ENCODE results near the gene CD59. TPM values are rescaled to one million over a fixed set of nuclear protein-coding genes. Genes with fewer than 3 reads are reported as not detected.
"Not testable (repeated sequence)": the region's sequence is repeated elsewhere in the genome, so short reads cannot be mapped to it uniquely, and the experiment has no call there.

The CD59 gene
- total RNA-seq, 1 experiment from 2014 or later: 15.2 TPM

GRCh38 chr11:33713151-33713855, 22.9 kb downstream of the CD59 start:
- DNase-seq: no peak
- peaks cover 10% of the 10 kb centered on the region for H3K36me3 ChIP-seq (replicated peaks; ENCODE audit: control insufficient read depth, insufficient read depth, low read length)
- no peaks in the 10 kb centered on the region for H3K27me3 ChIP-seq (ENCODE audit: control insufficient read depth, insufficient read depth, low read length)
- H3K4me3 ChIP-seq (ENCODE audit: insufficient read depth, low read depth, low read length): no peak overlapping the region

- no peak for DNase-seq
- Histone ChIP-seq H3K4me3 (ENCODE audit: insufficient read depth, low read depth, low read length) (no peak overlapping the region), H3K27me3 (ENCODE audit: control insufficient read depth, insufficient read depth, low read length) (no peaks in the 10 kb centered on the region), H3K36me3 (replicated peaks; ENCODE audit: control insufficient read depth, insufficient read depth, low read length) (peaks cover 10% of the 10 kb centered on the region)
Observed at GRCh38 chr11:33712436-33712835, 23.8 kb downstream of the CD59 start.

- no peak for DNase-seq
- Histone ChIP-seq H3K4me3 (ENCODE audit: insufficient read depth, low read depth, low read length) (no peak overlapping the region), H3K27me3 (ENCODE audit: control insufficient read depth, insufficient read depth, low read length) (no peaks in the 10 kb centered on the region), H3K36me3 (replicated peaks; ENCODE audit: control insufficient read depth, insufficient read depth, low read length) (peaks cover 10% of the 10 kb centered on the region)
Observed at GRCh38 chr11:33709466-33709865, 26.8 kb downstream of the CD59 start.

- Histone ChIP-seq H3K36me3 (replicated peaks; ENCODE audit: control insufficient read depth, insufficient read depth, low read length) (peaks cover 10% of the 10 kb centered on the region), H3K4me3 (ENCODE audit: insufficient read depth, low read depth, low read length) (no peak overlapping the region), H3K27me3 (ENCODE audit: control insufficient read depth, insufficient read depth, low read length) (no peaks in the 10 kb centered on the region)
- DNase-seq: no peak
Observed at GRCh38 chr11:33708985-33709384, 27.2 kb downstream of the CD59 start.

- H3K4me3 ChIP-seq (ENCODE audit: insufficient read depth, low read depth, low read length); H3K27me3 ChIP-seq (ENCODE audit: control insufficient read depth, insufficient read depth, low read length); DNase-seq; H3K36me3 ChIP-seq (replicated peaks; ENCODE audit: control insufficient read depth, insufficient read depth, low read length): not testable (repeated sequence)
Observed at GRCh38 chr11:33707831-33708230, 28.4 kb downstream of the CD59 start.

- DNase-seq: no peak
- Histone ChIP-seq H3K27me3 (ENCODE audit: control insufficient read depth, insufficient read depth, low read length) (no peaks in the 10 kb centered on the region), H3K4me3 (ENCODE audit: insufficient read depth, low read depth, low read length) (no peak overlapping the region), H3K36me3 (replicated peaks; ENCODE audit: control insufficient read depth, insufficient read depth, low read length) (peaks cover 9% of the 10 kb centered on the region)
Observed at GRCh38 chr11:33706966-33707365, 29.3 kb downstream of the CD59 start.

- Histone ChIP-seq H3K36me3 (replicated peaks; ENCODE audit: control insufficient read depth, insufficient read depth, low read length) (peaks cover 9% of the 10 kb centered on the region), H3K27me3 (ENCODE audit: control insufficient read depth, insufficient read depth, low read length) (no peaks in the 10 kb centered on the region), H3K4me3 (ENCODE audit: insufficient read depth, low read depth, low read length) (no peak overlapping the region)
- DNase-seq: no peak
Observed at GRCh38 chr11:33706546-33706945, 29.7 kb downstream of the CD59 start.

- no peak overlapping the region for H3K4me3 ChIP-seq (ENCODE audit: insufficient read depth, low read depth, low read length)
- H3K27me3 ChIP-seq (ENCODE audit: control insufficient read depth, insufficient read depth, low read length): peaks cover 6% of the 10 kb centered on the region; the same call in 1 of the 2 replicates
- H3K36me3 ChIP-seq (replicated peaks; ENCODE audit: control insufficient read depth, insufficient read depth, low read length): peaks cover 2% of the 10 kb centered on the region; the same call in 1 of the 2 replicates
- DNase-seq: no peak
Observed at GRCh38 chr11:33704240-33705002, 31.8 kb downstream of the CD59 start.

GRCh38 chr11:33703788-33704187, 32.4 kb downstream of the CD59 start:
- no peak for DNase-seq
- Histone ChIP-seq H3K4me3 (ENCODE audit: insufficient read depth, low read depth, low read length) (no peak overlapping the region), H3K27me3 (ENCODE audit: control insufficient read depth, insufficient read depth, low read length) (peaks cover 6% of the 10 kb centered on the region; the same call in 1 of the 2 replicates), H3K36me3 (replicated peaks; ENCODE audit: control insufficient read depth, insufficient read depth, low read length) (no peaks in the 10 kb centered on the region; the same call in 1 of the 2 replicates)

GRCh38 chr11:33703234-33703633, 33.0 kb downstream of the CD59 start:
- peaks cover 6% of the 10 kb centered on the region; the same call in 1 of the 2 replicates for H3K27me3 ChIP-seq (ENCODE audit: control insufficient read depth, insufficient read depth, low read length)
- H3K36me3 ChIP-seq (replicated peaks; ENCODE audit: control insufficient read depth, insufficient read depth, low read length): no peaks in the 10 kb centered on the region; the same call in 1 of the 2 replicates
- no peak overlapping the region for H3K4me3 ChIP-seq (ENCODE audit: insufficient read depth, low read depth, low read length)
- no peak for DNase-seq

GRCh38 chr11:33701302-33702230, 34.7 kb downstream of the CD59 start:
- peaks cover 6% of the 10 kb centered on the region; the same call in 1 of the 2 replicates for H3K27me3 ChIP-seq (ENCODE audit: control insufficient read depth, insufficient read depth, low read length)
- DNase-seq: no peak
- H3K4me3 ChIP-seq (ENCODE audit: insufficient read depth, low read depth, low read length): peak overlapping the region; percentile 19; the same call in 1 of the 2 replicates
- H3K36me3 ChIP-seq (replicated peaks; ENCODE audit: control insufficient read depth, insufficient read depth, low read length): no peaks in the 10 kb centered on the region

- Histone ChIP-seq H3K27me3 (ENCODE audit: control insufficient read depth, insufficient read depth, low read length) (peaks cover 6% of the 10 kb centered on the region; the same call in 1 of the 2 replicates), H3K36me3 (replicated peaks; ENCODE audit: control insufficient read depth, insufficient read depth, low read length) (no peaks in the 10 kb centered on the region), H3K4me3 (ENCODE audit: insufficient read depth, low read depth, low read length) (peak within 1 kb of the TSS; percentile 78)
- peak; percentile 97 for DNase-seq
Observed at GRCh38 chr11:33700502-33701271, 35.5 kb downstream of the CD59 start, which contains the start of gene C11orf91. Gene C11orf91 (minus strand): TSS chr11:33700826. CDS start chr11:33700740, 86 bp downstream.

GRCh38 chr11:33700063-33700501, 36.1 kb downstream of the CD59 start:
- Histone ChIP-seq H3K27me3 (ENCODE audit: control insufficient read depth, insufficient read depth, low read length) (peaks cover 6% of the 10 kb centered on the region; the same call in 1 of the 2 replicates), H3K36me3 (replicated peaks; ENCODE audit: control insufficient read depth, insufficient read depth, low read length) (no peaks in the 10 kb centered on the region), H3K4me3 (ENCODE audit: insufficient read depth, low read depth, low read length) (peak overlapping the region; percentile 78)
- DNase-seq: no peak
